HG02759 (cell line): ENCODE data around the gene MAEA.
"Not testable (repeated sequence)": the region's sequence is repeated elsewhere in the genome, so short reads cannot be mapped to it uniquely, and the experiment has no call there.

Experiments used
- ATAC-seq: cut with Tn5 transposase; IDR thresholded peaks from one replicate; pipeline ENCODE4 v1.9.1; 2021; ENCODE audit warnings: mild to moderate bottlenecking, moderate library complexity; ENCODE audit not compliant: unreplicated experiment

MAEA gene

DNA sequence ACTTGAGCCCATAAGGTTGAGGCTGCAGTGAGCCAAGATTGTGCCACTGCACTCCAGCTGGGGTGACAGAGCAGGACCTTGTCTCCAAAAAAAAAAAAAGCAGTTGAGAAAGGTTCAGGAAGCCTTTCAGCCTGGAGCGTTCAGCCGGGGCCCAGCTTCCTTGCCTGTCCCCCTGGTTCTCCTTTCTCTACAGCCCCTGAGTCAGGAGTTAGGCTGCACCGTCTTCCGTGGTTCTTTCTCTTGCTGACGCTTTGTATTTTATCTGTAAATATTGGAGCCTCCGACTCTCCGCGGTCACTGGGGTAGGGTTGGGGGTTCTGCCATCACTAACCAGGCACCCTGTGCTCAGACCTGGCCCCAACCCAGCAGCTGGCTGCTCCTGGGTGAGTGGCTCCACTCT, 43.6 kb downstream of the MAEA start:
- no peak for ATAC-seq

DNA sequence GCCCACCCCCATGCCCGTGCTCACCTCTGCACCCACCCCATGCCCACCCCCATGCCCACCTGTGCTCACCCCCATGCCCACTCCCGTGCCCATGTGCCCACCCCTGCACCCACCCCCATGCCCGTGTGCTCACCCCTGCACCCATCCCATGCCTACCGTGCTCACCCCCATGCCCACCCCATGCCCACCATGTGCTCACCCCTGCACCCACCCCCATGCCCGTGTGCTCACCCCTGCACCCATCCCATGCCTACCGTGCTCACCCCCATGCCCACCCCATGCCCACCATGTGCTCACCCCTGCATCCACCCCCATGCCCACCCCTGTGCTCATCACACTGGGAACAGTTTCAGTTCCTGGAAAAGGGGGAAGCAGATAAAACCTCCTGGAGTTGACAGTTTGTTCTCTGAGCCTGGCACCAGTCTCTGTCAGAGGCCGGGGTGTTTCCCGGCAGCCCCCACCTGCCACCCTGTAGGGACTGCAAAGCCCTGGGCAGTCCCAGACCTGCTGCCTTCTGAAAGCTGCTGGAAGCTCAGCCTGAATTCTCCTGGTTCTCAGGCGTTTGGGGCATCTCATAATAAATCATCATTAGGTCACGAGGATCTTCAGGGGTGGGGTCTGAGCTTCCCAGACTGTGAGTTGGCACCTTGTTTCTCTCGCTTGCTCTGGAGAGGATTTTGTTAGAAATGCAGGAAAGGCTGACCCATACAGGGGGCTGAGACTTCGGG, 44.3 kb downstream of the MAEA start:
- ATAC-seq, result not testable (repeated sequence)

DNA sequence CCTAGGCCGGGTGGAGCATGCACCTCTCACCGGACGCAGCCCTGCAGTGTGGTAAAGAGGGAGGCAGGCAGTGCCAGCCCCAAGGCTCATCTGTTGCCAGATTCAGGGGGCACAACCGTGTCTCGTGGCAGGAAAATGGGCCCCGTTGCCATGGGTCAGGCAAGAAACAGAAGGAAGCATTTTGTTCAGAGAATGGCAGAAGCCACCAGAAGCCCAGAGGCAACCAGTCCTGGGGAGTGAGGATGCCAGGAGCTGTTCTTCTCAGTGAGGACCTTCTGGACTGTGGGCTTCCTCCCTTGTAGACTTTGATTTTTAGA, 44.8 kb downstream of the MAEA start:
- no peak for ATAC-seq

DNA sequence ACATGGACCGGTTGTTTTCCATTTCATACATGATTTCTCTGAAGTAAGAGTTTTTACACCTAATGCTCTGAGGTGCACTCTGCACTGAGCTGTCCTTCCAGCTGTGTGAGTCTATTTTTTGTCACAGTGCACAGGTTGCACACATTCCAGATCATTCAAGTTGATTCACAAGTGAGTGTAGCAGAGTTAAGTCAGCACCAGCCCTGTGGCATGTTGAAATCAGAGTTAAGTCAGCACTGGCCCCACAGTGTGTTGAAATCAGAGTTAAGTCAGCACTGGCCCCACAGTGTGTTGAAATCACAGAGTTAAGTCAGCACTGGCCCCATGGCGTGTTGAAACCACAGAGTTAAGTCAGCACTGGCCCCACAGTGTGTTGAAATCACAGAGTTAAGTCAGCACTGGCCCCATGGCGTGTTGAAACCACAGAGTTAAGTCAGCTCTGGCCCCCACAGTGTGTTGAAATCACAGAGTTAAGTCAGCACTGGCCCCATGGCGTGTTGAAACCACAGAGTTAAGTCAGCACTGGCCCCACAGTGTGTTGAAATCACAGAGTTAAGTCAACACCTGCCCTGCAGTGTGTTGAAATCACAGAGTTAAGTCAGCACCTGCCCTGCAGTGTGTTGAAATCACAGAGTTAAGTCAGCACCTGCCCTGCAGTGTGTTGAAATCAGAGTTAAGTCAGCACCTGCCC, 45.6 kb downstream of the MAEA start:
- not testable (repeated sequence) for ATAC-seq

DNA sequence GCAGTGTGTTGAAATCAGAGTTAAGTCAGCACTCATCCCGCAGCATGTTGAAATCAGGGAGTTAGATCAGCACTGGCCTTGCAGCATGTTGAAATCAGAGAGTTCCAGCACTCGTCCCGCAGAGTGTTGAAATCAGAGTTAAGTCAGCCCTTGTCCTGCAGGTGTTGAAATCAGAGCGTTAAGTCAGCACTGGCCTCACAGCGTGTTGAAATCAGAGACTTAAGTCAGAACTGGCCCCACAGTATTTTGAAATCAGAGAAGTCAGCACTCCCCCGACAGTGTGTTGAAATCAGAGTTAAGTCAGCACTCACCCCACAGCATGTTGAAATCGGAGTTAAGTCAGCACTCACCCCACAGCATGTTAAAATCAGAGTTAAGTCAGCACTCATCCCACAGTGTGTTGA, 46.4 kb downstream of the MAEA start:
- ATAC-seq, result no peak

DNA sequence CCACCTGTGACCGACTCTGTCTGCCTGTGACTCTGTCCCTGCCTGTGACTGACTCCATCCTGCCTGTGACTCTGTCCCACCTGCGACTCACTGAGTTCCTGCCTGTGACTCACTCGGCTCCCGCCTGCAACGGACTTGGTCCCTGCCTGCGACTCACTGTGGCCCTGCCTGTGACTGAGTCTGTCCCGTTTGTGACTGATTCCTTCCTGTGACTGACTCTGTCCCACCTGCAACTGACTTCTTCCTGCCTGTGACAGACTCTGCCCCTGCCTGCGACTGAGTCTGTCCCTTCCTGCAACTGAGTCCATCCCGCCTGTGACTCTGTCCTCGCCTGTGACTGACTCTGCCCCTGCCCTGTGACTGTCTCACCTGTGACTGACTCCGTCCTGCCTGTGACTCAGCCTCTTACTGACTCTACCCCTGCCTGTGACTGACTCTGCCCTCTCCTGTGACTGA, 47.7 kb downstream of the MAEA start:
- ATAC-seq, result no peak

DNA sequence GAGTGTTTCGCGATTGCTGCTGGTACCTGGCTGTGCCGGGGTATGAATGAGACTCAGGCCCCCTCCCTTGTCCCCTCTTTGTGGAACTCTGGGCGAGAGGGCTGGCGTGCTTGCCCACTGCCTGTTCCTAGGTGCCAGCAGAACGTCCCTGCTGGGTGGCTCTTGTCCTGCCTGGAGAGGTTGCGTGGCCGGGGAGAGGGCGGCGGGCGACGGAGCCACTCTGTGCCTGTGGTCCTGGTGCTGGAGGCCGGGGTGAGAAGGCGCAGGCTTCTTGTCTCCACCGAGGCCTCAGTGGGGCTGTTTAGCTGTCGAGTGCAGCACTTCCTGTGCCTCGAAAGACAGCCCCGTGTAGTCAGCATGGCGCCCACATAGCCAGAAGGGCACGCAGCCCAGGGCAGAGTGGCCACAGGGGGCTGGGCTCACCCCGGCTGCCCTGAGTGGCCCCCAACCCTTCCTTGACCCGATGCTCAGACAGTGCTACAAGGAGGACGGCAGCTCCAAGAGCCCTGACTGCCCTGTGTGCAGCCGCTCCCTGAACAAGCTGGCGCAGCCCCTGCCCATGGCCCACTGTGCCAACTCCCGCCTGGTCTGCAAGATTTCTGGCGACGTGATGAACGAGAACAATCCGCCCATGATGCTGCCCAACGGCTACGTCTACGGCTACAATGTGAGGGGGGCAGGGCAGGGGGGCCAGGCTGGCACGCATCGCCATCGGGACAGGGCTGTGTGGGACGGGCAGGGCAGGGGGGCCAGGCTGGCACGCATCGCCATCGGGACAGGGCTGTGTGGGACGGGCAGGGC, 48.5 kb downstream of the MAEA start:
- no peak for ATAC-seq

DNA sequence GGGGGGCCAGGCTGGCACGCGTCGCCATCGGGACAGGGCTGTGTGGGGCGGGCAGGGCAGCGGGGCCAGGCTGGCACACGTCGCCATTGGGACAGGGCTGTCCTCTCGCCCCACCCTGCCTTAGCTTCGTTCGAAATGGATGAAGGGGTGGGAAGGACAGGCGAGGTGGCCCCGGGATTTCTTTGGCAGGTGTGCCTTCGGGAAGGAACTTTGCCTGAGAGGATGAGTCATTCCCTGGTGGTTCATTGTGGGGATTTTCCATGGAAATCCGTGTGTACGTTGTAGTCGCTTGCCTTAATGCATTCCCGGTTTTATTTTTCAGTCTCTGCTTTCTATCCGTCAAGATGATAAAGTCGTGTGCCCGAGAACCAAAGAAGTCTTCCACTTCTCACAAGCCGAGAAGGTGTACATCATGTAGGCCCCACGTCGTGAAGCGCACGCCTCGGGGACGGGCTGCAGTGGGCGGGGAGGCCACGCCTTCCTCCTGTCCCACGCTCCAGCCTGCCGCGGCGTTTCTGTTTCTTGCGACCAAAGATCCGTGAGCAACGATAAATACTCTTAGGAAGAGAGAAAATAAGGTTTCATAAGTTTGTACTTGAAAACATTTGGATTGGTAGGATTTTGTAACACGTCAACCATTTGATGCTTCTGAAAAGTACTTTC, 49.2 kb downstream of the MAEA start:
- no peak for ATAC-seq

DNA sequence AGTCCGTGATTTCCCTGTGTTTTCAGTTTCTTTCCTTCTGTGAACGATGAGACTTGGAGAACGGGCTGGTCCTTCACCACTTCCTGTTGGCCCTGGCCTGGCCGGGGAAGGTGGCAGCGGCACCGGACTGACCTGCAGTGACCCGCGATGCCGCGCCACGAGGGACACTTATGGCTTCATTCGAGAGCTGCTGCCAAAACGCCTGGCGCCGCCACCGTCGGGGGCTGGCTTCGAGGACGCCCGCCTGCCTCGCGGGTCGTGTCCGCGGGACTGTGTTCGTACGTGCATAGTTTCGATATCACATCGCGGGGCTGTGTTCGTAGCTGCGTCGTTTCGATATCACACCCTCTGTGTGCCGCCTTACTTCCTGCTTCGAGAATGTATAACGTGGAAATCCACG, 49.8 kb downstream of the MAEA start:
- no peak for ATAC-seq

DNA sequence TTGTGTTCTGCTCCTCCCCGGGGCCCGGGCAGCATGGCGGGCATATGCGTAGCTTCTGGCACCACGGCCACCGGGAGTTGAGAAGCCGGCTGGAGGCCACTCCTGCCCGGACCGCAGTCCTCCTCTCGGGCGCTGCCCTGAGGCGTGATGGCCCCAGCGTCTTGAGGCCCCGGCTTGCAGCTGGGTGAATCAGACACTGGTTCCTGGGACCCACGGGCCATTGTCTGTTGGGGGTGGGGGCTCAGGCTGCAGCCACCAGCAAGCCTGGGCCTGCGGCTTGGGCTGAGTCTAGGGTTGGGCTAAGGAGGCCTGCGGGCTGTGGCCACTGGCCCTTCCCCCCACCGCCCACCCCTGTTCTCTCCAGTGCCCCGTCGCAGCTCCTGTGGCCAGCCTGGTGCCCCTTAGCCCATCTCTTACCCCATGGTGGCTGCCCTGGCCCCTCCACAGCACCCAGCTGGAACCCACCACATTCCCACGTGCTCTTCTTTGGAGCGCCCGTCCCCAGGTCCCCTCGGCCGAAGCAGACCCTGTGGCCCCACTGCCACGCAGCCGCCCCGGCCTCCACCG, 50.6 kb downstream of the MAEA start:
- ATAC-seq, result no peak

DNA sequence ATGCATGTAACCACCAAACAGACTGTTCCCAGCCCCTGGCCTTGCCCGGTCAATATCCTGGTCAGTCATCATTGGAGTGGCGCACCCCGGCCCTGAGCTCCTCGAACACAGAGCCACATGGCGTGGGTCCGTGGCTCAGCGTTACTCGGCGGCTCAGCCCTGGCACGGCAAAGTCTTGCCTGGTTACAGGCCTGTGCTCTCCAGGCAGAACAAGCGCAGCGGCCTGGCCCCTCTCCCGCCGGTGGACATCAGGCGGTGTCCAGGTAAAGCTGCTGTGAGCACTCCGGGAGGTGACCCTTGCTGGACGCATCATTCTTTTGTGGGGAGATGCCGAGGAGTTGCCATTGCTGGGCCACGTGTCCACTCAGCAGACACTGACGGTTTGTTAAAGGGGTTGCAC, 51.2 kb downstream of the MAEA start:
- no peak for ATAC-seq

DNA sequence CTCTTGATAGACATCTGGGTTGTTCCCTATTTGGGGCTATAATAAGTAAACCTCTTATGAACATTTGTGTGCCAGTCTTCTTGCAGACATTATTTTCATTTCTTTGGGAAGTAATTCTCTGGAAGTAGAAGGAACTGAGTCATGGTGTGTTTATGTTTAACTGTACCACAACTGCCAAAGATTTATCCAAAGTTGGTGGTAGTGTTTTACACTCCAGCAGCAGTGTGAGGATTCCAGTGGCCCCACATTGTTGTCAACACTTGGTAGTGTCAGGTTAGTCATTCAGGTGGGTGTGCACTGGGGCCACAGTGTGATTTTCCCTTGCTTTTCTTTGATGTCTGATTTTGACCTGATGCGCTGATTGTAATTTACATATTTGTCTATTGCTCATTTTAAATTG, 52.3 kb downstream of the MAEA start:
- ATAC-seq, result no peak

DNA sequence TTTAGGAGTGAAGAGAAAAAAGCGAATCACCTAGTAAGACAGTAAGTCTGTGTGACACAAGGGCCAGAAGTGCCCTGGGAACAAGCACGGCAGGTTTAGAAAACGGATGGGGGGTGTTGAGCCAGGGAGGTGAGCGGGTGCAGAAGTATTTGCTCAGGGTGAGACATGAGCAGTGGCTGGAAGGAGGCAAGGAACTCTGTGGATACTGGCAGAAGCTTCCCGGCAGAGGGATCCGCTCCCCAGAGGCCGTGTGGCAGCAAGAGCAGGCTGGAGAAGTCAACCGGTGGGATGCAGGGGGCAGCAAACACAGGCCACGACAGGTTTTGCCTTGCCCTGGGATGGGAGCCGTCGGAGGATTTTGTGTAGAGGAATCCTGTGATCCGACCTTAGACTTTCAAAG, 55.0 kb downstream of the MAEA start:
- ATAC-seq, result no peak

DNA sequence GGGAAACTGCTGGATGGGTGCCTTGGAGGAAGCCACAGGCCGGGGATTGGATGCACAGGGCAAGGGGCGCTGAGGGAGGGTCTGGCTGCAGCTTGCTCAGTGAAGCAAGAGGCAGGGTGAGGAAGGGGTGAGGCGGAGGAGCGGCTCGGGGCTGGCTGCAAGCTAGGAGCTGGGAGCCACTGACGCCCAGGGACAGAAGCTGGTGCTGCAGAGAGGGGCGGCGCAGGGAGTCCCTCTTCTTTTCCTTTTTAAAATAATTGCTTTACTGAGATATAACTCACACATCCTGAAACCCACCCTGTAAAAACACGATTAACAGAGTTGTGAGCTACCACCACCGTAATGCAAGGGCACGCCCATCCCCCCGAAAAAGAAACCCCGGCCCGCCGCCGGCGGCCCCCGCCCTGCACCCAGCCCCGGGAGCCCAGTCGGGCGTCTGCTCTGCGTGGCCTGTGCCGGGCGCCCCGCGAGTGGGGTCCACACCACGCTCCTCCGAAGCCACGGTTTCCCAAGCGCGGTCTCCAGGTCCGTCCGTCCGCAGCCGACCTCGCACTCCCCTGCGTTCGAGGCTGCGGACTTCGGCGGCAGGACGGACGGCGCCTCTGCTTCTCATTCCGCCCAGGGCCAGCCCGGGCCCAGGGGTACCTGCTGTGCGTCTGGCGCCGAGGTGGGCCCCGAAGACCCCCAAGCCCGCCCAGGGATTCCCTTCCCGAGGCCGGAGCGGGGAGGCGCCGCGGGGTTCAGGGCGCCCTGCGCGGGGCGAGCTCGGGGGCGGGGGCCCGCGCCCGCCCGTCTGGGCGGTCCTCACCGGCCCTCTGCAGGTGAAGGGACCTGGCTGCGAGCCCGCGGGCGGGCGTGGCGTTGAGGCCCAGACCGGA, 56.5 kb downstream of the MAEA start:
- peak; percentile 0 for ATAC-seq

DNA sequence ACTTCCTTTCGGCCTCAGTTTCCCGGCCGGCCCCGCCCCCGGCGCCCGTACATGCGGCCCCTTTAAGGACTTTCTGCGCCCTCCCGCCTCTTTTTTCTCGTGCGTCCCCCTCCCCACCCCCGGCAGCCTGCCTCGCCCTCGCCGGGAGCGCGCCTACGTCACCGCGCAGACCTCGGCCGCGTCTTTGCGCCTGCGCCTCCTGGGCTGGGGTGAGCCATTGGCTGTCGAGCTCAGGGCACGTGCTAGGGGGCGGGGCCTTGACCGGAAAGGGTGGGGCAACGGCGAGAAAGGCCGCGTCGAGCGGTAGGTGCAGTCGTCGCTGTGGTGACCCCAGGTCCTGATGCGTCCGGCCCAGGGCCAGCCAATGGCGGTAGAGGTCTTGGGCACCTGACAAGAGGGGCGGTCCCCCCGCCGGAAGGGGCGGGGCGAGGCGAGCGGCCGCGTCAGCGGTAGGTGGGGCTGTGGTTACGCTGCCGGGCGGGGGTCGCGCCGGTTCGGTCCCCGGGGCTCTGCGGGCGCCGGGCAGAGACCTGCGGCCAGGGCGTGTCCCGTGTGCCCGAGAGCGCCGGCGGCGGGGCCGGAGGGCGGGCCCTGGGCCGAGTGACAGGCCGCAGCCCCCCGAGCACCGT, 57.2 kb downstream of the MAEA start, which contains the start of gene UVSSA:
UVSSA (plus strand) TSS at position 428 of the 629 bp plus-strand sequence. CDS start 884 bp downstream, outside the sequence.
- peak; percentile 93 for ATAC-seq

DNA sequence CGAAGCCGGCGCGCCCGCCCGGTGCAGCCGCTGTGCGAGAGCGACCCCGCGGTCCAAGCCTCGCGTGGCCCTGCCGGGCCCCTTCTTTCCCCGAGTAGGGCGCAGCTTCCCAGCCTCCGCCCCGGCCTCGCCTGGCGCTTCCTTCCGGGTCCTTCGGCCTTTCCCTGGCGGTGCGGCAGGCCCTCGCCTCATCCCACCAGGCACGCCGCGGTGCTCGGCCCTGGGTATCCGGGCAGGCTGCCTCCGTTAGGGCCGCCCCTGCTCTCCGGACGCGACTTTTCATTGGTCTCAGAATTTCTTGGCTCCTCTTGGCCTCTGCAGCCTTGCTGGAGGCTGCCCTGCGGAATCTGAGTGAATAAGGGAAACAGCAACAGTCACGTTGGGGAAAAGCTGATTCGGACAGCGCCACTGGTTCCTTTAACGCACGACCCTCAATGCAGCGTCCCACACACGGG, 57.7 kb downstream of the MAEA start:
- peak; percentile 31 for ATAC-seq

DNA sequence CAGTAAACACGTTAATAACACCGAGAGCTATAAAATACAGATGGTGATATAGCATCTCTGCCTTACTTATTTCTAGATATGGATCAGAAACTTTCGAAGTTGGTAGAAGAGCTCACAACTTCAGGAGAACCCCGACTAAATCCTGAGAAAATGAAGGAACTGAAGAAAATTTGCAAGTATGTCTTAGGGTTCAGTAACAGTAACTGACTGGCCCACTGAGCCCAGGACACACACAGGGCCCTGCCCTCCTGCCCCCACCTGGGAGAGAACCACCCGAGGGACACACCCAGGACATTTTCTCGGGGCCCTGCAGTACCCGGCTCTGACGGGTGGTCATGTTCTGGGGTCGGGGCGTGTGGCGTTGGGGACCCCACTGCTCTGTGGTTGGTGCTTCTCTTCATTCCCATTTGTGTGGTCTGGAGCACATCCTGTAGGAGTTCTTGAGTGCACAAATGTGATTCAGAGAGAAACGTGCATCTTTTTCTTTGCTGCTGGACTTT, 58.4 kb downstream of the MAEA start:
- no peak for ATAC-seq

DNA sequence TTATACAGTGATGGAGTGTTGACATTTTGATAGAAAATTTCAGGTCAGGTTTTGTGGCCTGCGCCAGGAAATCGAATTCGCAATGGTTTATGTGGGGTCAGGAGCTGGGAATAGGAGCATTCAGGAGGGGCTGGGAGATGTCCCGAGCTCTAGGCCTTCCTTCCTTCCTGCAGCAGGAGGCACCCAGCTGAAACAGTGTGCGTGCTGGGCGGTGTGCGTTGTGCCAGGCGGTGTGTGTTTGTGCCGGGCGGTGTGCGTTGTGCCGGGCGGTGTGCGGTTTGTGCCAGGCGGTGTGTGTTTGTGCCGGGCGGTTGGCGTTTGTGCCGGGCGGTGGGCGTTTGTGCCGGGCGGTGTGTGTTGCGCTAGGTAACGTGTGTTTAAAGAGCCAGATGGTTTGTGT, 59.1 kb downstream of the MAEA start:
- no peak for ATAC-seq
